Stimulated activated CD8-positive, alpha-beta memory T cell treated with anti-CD3 and anti-CD28 coated beads, Interleukin-15, amount 100 ng/mL, for 48 hours (primary cell): ENCODE data around the gene GJD3.

Experiments used
- DNase-seq, 2 donors: peaks; one replicate each; pipeline ENCODE4 v3.0.0-alpha.2; 2020; ENCODE audit warnings: low read depth in 2 of 2

Gene GJD3

GRCh38 chr17:40323391-40324381 is 40.9 kb downstream of the GJD3 start:
- DNase-seq: peak; percentile 56 to 66

GRCh38 chr17:40322358-40323315 is 41.9 kb downstream of the GJD3 start:
- peak; percentile 77 to 81 for DNase-seq

GRCh38 chr17:40321961-40322357 is 42.6 kb downstream of the GJD3 start:
- DNase-seq: no peak

- no peak for DNase-seq
These were observed 43.0 kb downstream of the GJD3 start for GRCh38 chr17:40321524-40321929.

GRCh38 chr17:40320756-40321523 is 43.6 kb downstream of the GJD3 start:
- no peak for DNase-seq

- DNase-seq: peak in 1 of 2 donors; percentile 50
These were observed 44.6 kb downstream of the GJD3 start for GRCh38 chr17:40319651-40320540.

GRCh38 chr17:40318830-40319391 is 45.6 kb downstream of the GJD3 start:
- DNase-seq: no peak

GRCh38 chr17:40317880-40318829 is 46.4 kb downstream of the GJD3 start:
- DNase-seq: peak; percentile 88 to 91

- no peak for DNase-seq
These were observed 47.1 kb downstream of the GJD3 start for GRCh38 chr17:40317345-40317873.

- DNase-seq: no peak
These were observed 47.8 kb downstream of the GJD3 start for GRCh38 chr17:40316571-40317344.

GRCh38 chr17:40315678-40316570 is 48.6 kb downstream of the GJD3 start:
- no peak for DNase-seq

GRCh38 chr17:40315206-40315605 is 49.3 kb downstream of the GJD3 start:
- no peak for DNase-seq

GRCh38 chr17:40314584-40314956 is 50.0 kb downstream of the GJD3 start:
- peak; percentile 67 to 82 for DNase-seq

- no peak for DNase-seq
These were observed 50.6 kb downstream of the GJD3 start for GRCh38 chr17:40313668-40314583.
